Hematopoietic multipotent progenitor cell treated with erythropoietin and hydrocortisone succinate and interleukin-3 and kit ligand, for 17 days (in vitro differentiated cells): ENCODE measurements around the gene VPS4A.
"Not testable (repeated sequence)": the region's sequence is repeated elsewhere in the genome, so short reads cannot be mapped to it uniquely, and the experiment has no call there.

Source experiments
- DNase-seq: peaks from one replicate; pipeline ENCODE4 v3.0.0-alpha.2; 2015; ENCODE audit warnings: low spot score

Gene VPS4A

DNA sequence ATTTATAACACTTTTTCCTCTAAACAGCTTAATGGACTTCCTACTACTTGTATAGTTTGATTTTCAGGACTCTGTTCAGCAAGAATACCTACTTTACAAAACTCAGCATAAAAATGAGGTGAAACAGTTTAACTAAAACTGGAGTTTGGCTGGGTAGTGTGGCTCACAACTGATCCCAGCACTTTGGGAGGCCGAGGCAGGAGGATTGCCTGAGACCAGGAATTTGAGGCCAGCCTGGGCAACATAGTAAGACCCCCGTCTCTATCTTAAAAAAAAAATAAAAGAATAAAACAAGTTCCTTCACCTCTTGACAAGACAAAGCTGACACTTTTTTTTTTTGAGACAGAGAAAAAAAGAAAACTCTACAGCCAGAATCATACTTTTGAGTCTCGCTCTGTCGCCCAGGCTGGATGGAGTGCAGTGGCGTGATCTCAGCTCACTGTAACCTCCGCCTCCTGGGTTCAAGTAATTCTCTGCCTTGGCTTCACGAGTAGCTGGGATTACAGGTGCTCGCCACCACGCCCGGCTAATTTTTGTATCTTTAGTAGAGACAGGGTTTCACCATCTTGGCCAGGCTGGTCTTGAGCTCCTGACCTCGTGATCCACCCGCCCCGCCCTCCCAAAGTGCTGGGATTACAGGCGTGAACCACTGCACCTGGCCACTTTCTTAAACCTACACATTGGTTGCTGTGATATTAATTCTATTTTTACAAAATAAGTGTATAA is 16.6 kb downstream of the VPS4A start:
- no peak for DNase-seq

DNA sequence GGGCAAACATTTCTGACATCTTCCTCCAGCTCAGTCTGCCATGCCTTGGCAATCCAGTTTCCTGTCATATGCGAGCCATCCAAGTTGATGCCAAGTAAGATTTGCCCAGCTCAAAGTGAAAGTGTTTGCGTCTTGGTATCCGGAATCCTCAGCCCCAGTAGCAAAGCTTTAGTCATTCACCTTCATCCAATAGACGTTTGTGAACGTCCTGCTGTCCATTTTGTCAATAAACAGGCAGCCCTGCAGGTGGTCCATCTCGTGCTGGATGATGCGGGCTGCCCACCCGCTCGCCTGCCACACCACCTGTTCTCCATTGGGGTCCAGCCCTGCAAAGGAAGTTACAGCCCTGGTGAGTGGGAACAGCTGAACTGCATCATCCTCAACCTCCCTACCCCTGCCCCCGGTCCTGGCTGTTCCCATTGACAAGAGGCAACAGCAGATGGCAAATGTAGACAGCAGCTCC is 17.7 kb downstream of the VPS4A start:
- no peak for DNase-seq

DNA sequence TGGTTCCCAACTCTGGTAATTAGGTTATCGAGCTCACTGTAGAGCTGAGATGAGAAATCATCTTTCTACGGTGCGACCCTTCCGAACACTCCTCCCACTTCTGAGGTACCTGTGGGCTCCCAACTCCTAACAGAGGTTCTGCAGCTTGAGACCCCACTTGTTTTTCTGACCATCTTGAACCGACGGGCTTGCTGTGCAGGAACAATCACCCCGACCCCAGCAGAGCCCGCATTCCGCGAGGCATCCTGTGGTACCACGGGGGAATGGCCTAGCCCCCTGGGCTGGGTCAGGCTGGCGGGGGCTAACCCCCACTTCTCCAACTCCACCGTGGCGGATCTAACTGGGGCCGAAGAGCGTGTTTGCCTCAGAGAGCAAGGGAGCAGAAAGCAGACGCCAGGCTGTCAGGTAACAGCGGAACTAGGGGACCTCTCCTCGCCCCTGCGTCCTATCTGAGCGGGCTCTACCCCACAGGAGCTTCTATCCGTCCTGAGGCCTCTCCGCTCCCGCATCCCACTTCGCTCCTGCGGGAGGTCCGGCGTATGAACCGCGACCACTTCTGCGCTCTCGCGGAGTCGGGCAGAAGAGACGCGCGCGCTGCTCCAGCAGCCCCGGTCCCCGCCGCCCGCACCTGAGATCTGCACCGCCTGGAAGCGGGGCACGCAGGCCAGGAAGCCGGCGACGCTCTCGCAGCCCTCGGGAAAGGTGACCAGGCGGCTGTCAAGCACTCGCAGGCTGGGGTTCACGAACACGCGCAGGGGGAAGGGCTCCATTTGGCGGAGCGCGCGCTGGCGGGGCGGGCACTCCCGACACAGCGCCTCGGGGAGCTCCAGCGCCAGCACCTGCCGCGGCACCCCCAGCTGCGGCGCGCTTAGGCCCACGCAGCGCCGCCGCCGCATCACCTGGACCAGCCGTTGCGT is 18.5 kb downstream of the VPS4A start:
- no peak for DNase-seq

DNA sequence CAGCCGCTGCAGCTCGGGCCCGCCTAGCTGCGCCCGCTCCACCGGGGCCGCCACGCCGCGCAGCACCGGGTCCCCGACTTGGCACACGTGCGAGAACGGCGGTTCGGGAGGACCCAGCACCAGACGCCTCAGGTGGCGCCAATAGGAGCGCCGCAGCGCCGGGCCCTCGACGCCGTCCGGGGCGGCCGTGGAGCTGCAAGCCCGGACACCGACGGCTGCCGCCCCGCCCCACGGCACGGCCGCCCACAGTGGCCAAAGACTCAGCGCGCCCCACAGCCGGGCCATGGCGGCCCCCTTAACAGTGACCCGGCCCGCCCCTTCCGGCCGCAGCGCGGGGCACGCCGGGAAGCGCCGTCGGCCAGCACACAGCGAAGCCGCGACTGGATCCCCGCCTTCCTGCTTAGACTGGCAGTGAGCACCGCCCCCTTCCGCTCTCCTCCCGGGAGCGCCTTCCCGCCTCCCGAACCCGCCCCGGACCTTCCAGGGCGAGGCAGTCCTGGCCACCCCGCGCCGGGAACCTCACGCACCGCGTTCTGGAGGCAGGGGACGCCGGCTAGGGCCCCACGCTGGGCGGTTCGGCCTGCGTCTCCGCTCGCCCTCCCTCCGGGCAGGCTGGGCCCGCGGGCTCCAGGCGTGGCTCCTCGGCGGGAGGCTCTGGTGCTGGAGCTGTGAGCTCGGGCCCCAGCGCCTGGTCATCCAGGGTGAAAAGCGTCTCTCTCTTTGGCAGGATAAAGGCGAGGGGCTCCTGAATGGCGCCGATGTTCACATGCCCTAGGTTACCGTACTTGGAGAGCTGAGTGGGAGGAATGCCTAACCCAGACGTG is 19.3 kb downstream of the VPS4A start, which contains the start of gene PDF:
PDF (minus strand) TSS at position 303 of the 824 bp plus-strand sequence; CDS start at position 285, 18 bp downstream.
- DNase-seq: peak; percentile 89

DNA sequence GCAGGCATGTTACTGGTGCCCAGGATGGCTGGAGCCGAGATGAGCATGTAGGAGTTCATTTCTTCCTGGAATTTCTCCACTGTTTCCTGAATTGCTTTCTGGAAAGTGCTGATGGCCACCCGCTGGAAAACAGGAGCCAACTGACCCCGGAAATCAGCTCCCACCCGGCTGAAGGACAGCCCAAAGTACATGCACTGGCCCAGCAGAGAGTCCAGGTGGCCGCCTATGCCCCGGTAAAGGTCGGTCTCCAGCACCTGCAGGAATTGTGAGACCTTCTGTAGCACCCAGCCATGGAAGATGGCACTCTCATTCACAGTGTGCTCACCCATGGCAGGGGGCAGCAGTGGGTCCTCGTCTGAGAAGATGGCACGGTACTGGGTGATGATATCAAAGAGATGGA is 23.5 kb downstream of the VPS4A start:
- DNase-seq: no peak

DNA sequence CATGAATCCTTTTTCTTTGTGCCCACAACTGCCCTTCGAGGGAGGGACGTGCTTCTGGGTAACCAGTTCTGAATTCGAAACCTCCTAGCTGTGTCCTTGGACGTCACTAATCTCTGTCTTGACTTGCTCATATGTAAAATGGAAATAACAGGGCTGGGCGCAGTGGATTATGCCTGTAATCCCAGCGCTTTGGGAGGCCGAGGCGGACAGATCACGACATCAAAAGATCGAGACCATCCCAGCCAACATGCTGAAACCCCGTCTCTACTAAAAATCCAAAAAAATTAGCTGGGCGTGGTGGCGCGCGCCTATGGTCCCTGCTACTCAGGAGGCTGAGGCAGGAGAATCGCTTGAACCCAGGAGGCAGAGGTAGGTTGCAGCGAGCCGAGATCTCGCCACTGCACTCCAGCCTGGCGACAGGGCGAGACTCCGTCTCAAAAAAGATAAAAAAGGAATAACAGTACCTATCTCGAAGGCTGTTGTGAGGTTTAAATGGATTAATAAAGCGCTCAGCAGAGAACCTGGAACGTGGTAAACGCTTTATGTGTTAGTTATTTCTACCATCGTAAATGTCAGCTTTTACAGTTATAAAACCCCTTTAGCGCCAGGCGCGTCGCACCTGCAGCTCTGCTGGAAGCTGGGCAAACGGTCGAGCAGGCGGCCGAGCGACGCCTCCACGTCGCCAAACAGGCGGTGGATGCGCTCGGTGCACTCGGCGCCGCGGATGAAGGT is 27.6 kb downstream of the VPS4A start:
- no peak for DNase-seq

DNA sequence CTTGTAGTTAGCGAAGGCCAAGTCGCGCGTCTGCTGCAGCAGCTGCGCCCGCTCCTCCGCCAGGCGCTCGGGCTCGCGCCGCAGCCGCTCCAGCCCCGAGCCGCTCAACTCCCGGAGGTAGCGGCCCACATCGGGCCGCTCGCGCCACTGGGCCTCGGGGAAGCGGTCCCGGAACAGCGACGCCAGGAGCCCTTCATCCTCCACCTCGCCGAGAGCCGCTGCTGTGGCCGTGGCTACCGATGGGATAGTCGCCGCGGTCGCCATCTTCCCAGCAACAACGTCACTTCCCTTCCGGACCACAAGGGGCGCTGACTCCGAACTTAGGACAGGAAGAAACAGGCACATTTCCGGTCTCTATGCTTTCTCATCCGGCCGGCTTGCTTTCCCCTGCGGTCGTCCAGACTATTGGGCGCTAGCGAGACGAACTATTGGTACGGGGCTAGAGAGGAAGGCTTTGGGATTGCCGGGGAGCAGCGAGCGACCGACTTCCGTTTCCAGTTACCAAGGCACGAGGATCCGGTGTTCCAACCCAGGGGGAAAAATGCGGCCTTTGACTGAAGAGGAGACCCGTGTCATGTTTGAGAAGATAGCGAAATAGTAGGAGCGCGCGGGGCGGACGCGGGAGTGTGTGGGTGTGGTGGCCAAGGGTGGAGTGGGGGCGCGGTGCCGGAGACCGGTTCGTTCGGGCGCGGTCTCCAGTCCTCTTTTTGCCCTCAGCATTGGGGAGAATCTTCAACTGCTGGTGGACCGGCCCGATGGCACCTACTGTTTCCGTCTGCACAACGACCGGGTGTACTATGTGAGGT is 28.3 kb downstream of the VPS4A start, which contains the start of the genes COG8 and NIP7:
COG8 (minus strand) TSS at position 276 of the 806 bp plus-strand sequence; CDS start at position 264, 12 bp downstream.
NIP7 (plus strand) TSS at position 484 of the 806 bp plus-strand sequence; CDS start at position 542, 58 bp downstream.
- peak; percentile 96 for DNase-seq

DNA sequence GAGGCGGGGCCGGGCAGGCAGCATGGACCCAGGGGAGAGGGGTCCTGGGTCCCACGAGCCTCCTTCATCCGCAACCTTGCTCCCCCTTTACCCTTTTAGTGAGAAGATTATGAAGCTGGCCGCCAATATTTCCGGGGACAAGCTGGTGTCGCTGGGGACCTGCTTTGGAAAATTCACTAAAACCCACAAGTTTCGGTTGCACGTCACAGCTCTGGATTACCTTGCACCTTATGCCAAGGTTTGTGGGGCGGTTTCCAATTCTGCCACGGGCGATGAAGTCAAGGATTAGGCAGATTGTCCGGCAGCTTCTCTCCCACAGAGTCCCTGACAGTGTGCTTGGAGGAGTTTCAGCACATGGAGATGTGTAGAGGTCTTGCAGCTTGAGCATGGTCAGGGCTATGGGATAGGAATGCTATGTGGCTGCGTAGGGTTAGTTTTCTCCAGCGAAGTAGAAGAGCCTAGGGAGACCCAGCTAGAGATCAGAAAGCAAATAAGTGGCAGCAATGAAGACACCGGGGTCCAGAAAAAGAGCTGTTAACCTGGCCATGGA is 29.0 kb downstream of the VPS4A start:
- DNase-seq: peak; percentile 38

DNA sequence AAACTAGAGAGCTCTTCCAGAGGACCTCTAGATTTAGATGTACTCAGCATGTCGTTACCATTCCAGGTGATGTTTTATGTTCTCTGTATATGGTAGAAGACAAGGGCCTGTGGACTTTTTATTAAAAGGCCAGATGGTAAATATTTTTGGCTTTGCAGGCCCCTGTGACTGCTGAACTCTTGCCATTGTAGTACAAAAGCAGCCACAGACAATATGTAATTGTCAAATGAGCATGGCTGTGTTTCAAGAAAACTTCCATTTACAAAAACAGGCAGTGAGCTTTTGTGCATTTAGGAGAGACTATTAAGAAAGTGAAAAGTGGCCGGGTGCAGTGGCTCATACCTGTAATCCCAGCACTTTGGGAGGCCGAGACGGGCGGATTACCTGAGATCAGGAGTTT is 33.0 kb downstream of the VPS4A start:
- no peak for DNase-seq

DNA sequence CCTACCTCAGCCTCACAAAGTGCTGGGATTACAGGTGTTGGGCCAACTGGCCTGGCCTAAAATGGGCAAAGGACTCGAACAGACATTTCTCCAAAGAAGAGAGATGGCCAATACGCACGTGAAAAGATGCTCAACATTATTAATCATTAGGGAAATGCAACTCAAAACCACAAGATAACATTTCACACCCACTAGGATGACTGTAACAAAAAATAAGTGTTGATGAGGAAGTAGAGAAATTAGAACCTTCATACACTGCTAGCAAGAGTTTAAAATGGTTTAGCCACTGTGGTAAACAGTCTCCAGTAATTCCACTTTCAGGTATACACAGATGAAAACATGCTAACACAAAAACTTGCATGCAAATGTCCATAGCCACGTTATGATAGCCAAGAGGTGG is 34.8 kb downstream of the VPS4A start:
- no peak for DNase-seq

DNA sequence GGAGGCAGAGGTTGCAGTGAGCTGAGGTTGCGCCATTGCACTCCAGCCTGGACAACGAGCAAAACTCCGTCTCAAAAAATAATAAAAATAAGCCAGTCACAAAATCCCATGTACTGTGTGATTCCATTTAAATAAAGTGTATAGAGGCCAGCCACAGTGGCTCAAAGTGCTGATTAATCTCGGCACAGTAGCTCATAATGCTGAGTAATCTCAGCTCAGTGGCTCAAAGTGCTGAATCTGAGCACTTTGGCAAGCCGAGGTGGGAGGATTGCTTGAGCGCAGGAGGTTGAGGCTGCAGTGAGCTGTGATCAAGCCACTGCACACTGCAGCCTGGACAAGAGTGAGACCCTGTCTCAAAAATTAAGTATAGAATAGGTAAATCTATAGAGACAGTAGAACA is 35.5 kb downstream of the VPS4A start:
- no peak for DNase-seq

DNA sequence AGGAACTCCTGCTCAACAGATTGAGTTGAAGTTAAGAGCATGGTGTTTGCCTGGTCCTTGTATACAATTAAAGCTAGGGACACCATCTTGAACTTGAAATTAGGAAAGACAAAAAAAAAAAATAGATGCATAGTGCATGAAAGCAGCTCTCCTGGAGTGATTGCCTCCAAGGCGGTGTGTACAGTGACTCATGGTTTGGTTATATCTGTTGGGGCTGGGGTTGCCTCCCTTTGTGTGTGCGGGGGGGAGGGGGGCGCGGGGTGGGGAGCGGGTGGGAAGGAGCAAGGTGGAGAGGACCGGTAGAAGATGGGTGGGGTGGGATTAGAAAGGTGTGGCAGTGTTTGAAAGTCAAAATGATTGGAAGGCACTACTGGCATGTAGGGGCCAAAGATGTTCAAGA is 37.1 kb downstream of the VPS4A start:
- DNase-seq: no peak

DNA sequence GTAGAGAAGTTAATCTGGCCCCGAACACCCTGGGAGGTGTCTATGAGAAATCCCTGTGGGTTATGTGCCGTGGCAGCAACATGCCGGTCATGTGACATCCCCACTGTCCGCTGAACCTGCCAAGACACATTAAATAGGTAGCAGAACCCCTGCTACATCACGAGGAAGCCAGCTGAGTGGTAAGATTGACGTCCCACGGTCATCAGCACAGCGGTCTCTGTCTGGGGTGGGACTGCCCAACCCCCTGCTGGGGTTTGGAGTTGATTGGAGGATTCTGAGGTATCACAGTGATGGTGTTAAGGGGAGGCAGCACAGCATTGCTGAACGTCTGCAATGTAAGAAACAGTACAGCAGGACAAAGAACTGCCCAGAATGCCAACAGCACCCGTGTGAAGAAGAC is 38.4 kb downstream of the VPS4A start:
- DNase-seq: no peak

DNA sequence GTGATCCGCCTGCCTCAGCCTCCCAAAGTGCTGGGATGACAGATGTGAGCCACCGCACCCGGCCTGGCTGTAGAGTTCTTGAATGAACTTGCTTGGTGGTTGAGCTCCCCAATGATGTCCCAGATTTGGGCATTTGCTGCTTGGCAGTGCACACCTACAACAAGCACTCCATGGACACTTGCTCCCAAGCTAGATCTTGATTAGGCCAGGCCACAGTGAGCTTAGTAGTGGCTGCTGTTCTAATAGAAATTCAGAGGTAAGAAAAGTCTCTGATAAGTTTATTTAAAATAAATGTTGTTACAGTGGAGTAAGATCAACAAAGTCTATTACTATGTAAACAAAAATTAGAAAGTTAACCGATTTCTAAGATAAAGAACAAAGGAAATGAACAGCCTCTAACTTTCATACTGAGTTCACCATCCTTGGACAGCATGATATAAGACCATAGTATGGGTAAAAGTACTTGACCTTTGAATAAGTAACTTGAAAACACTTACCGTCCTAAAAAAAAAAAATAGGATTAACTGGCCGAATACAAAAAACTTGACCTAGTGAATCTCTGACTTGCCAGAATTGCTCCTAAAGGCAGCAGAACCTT is 39.5 kb downstream of the VPS4A start:
- DNase-seq: no peak

DNA sequence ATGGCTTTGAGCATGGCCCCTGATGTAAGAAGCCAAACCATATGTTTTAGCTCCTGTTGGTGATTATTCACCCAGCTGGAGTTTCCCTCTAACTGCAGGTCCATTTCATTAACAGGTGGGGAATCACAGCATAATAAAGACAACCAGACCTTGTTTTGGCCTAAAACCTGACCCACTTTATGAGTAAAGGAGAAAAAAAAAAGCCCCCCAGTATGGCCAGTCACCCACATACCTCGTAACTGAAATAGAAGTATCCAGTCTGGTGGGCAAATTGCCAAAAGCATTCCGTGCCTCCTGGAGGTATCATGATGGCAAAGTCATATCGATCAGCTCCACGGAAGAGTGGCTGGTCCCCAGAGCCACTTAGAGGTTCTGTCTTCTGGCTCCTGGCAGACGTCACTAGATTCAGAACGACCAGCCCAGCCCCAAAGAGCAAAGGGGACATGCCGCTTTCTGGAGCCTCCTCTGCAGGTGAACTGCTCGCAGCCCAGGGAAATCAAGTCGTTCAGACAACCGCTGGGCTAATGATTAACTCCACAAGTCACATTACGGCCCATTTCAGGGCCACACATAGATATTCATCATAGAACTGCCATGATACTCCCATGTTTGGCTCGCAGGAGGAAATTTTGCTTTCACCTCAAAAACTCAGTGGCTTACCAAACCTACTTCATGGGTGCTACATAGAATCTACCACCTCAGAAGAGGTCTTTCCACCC is 40.3 kb downstream of the VPS4A start, which contains the start of gene TMED6:
TMED6 (minus strand) TSS at position 478 of the 719 bp plus-strand sequence; CDS start at position 445, 33 bp downstream.
- no peak for DNase-seq

DNA sequence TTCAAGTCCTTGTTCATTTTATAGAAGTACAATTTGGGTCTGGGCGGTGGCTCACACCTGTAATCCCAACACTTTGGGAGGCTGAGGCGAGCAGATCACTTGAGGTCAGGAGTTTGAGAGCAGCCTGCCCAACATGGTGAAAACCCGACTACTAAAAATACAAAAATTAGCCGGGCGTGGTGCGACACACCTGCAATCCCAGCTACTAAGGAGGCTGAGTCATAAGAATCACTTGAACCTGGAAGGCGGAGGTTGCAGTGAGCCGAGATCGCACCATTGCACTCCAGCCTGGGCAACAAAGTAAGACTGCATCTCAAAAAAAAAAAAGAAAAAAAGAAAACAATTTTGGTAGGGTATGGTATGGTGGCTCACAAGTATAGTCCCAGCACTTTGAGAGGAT is 48.9 kb downstream of the VPS4A start:
- not testable (repeated sequence) for DNase-seq

DNA sequence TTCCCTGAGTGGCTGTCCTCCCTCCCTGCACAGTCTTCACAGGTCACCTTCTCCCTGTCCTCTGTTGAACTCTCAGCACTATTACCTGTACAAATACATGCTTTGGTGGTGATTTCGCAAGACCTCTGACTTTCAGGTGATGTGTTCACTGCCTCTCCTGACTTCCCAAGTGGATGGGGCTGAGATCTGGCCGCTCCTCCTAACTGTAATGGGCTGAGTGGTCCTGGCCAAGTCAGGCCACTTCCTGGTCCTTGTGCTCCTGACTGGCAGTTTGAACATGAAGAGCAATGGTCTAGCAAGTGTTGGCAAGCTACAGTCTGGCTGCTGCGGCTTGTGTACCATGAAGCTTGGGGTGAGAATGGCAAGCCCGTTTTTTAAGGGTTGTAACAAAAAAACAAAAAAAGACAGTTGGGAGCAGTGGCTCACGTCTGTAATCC is 52.1 kb downstream of the VPS4A start:
- DNase-seq: no peak

DNA sequence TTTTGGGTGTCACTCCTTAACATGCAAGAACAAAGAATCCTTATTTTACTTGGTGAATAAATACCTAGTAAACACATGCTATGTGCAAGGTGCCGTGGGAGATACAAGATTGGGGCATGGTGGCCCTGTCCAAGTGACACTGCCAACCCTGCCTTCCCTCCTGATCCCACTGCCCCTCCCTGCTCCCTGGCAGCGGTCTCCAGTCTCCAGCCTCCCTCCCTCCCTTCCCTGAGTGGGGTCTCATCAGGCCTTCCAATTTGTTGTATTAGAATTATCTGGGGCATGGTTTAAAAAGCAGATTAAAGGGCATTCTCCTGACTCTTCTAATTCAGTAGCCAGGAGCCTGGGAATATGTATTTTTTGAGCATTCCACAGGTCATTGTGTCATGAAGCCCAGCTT is 52.9 kb downstream of the VPS4A start:
- no peak for DNase-seq

DNA sequence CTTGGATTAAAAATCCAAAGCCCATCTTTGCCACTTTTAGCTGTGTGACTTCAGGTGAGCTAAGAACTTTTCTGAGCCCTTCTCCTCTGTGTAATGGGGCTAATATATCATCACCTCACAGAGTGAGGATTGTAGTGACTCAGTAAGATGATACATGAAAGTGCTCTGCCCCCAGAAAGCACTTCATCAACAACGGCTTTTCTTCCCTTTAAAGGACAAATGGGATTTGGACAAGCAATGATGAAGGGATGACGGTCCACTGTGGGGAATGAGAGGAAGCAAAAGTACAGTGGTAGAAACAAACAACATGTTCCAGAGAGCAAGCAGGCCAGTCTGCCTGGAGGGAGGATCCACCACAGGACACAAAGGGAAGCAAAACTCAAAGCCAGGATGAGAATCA is 54.8 kb downstream of the VPS4A start:
- no peak for DNase-seq
